ENCODE results near the gene ADRM1.
A peak's percentile ranks its signal among the peaks of the same experiment; 100 is the strongest.

The ADRM1 gene

DNA sequence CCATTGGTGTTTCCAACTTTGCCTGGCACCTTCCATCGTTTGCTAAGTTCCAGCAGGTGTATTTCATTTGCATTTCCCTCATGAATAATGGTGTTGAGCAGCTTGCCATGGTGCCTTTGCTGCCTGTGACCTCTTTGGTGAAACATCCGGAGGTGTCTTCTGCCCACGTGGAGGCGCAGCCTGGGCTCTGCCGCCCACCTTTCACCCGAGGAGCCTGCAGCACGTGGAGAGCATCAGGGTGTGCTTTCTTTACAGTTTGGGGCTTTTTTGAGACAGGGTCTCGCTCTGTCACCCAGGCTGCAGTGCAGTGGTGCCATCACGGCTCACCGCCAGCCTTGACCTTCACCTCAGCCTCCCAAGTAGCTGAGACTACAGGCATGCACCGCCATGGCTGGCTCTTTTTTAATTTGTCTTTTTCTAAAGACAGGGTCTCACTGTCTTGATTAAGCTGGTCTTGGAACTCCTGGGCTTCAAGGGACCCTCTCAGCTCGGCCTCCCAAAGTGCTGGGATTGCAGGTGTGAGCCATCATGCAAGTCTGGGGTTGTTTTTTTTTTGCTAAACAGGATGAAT, 3.0 kb upstream of the ADRM1 start:
- DNase-seq = no peak

DNA sequence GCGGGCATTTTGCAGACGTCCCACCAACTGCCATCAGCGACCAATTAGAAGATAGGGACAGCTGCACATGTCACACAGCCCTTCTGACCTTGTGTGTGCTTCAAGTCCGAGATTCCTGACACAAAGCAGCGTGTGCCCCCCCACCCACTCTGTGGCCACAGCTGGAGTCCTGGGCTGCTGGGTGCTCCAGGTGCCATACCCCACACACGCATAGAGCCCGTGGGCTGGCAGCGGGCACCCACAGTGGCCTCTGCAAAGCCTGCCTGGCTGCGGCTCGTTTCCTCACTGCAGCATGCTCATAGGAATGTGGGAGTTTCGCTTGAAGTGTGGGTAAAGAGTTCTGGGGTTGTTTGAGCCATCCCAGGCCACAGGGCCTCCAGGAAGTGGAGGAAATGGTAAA, 2.5 kb upstream of the ADRM1 start:
- DNase-seq = no peak

DNA sequence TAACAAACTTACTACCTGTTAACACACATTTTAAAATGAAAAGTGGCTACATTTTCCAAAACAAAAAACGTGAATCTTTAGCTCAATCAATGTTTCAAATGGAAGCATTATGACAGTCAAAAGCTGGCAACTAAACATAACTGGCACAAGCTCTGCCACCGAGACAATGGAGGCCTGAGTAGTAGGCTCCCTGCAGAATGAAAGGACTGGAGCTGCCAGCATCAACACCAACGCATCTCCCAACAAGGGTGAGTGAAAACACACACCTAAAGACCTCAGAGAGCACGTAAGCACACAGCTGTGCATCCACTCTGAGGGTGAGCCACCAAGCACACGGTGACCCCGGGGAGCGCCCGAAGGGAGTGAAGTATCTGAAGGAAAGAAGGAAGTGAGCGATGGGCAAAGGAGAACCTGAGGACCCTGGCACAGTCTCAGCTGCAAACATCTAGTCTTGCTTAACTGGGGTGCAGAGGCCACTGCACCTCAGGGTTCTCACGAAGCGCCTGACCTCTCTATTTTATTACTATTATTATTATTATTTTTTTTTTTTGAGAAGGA, 1.6 kb upstream of the ADRM1 start:
- no peak for DNase-seq

DNA sequence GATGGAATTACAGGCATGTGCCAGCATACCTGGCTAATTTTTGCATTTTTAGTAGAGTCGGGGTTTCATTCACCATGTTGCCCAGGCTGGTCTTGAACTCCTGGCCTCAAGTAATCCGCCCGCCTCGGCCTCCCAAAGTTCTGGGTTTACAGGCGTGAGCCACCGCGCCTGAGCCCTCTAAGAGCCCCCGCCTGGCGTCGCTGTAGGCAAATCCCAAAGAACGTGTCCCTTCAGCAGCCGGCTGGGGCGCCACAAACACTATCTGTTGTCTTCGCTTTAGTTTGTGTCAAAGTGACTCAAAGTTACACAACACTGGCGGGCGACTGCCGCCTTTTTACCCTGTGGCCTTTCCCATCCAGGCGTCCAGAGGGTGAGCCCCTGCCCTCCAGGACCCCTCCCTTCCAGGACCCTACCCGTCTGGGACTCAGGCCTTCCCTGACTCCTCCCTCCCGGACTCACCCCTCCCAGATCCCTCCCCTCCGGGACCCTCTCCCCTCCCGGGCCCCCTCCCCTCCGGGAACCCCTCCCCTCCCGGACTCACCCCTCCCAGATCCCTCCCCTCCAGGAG, 940 bp upstream of the ADRM1 start:
- peak; percentile 88 for DNase-seq

DNA sequence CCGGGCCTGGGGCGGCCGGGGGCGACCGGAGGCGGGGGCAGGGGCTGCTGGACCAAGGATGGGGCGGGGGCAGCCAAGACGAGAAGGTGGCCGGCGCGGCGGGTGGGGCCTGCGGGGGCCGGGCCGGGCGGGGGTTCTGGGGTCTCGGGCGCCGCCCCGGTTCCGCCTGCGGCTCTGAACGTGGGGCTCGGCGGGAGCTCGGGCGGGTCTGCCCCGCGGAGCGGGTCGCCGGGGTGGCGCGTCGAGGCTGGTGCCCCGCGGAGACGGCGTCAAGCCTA, 204 bp downstream of the ADRM1 start:
- DNase-seq = no peak

DNA sequence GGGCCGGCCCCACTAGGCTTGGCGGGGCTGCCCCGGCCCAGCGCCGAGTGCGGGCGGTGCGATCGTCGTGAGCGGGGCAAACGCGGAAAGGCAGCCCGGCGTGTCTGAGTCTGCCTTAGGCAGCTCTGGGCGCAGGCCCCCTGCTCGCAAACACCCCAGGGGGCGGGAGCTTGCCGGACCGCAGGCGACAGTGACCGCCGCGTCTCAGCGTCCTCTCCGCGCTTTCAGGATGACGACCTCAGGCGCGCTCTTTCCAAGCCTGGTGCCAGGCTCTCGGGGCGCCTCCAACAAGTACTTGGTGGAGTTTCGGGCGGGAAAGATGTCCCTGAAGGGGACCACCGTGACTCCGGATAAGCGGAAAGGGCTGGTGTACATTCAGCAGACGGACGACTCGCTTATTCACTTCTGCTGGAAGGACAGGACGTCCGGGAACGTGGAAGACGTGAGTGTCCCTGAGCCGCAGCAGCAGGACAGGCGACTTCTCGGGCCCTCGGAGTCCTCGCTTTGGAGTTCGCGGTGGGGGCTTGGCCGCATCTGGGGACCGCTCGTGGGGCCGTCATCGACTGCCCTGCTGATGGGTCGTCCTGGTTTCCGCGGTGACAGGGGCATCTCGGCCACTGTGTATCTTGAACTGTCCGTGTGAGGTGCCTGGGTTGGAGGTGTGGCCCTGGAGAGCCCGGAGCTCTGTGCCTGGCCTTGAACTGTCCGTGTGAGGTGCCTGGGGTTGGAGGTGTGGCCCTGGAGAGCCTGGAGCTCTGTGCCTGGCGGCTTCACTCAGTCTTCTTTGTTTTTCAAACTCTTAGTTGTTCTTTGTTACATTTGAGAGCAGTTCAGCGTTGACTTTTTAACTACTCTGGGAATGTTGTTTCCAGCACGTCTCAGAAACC, 786 bp downstream of the ADRM1 start:
- no peak for DNase-seq

DNA sequence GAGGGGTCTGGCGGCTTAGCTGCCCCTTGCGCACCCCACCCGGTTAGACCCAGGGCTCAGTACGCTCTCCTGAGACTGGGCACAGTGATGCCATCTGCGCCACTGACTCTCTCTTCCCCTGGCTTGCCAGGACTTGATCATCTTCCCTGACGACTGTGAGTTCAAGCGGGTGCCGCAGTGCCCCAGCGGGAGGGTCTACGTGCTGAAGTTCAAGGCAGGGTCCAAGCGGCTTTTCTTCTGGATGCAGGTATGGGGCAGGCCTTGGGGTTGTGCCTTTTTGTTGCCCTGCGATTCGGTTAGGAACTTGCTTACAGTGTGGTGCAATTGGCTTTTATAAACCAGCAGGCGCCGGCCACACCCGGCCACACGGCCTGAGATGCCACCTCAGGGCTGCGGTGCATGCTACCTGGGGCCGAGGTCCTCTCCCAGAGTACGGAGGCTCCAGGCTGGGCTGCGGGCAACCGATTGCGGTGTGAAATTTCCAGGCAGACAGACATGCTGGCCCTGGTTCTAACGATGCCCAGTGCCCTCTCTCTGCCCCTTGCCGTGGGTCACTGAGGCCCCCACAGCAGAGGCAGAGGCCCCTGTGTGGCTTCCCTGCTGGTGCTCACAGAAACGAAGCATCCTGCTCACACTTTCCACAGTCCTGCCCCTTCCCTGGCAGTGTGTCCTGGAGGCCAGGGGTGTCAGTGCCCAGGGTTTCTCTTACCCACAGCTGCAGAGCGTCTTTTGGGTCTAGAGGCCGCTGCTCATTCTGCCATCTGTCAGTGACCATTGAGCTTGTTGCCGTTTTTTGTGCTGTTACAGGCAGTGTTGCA, 1.7 kb downstream of the ADRM1 start:
- DNase-seq = no peak

DNA sequence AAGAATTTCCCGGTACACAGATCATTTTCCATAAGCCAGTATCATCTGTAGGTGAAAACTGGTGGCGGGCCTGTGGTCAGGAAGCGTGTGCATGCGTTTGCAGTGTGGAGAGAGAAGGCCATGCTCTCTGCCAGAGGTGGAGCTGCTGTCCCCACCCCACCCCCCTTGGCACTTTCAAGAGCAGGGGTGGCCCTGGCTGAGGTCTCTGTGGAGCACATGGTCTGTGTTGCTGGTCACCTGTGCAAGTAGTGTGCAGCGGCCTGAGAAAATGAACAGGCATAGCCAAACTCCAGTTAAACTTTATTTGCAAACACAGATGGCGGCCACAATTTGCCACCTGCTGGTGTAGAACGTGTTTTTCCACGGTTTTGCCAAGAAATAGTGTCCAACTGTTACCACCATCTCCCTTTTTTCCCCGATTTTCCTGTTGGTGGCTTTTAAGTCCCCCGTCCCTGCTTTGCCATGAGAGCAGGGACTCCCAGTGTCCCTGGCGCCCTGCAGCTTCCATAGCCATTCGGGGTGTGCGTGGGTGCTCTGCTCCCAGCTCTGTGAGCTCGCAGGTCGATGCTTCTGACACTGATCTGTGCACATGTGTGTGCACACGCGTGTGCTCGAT, 2.5 kb downstream of the ADRM1 start:
- DNase-seq = no peak

DNA sequence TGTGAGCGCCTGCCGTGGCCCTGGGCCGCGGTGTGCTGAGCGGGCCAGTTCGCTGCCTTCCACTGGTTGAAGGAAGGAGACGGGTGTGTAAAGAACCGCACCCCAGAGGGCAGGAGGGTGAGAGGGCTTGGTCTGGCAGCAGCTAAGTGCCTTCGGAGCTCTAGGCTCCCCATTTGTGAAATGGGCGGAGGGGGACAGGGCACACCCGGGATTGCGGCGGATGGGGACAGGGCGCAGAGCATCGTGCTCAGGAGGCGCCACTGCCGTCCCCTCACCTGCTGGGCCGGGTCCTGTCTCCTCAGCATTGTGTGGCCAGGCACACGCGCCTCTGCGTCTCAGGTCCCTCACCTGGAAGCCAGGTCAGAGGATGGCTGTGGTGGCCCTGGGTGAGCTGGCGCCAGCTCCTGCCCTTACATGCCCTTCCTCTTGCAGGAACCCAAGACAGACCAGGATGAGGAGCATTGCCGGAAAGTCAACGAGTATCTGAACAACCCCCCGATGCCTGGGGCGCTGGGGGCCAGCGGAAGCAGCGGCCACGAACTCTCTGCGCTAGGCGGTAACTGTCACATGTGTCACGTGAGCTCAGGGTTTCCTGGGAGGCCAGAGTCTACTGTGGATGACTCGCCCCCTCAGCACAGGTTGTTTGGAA, 3.1 kb downstream of the ADRM1 start:
- no peak for DNase-seq

DNA sequence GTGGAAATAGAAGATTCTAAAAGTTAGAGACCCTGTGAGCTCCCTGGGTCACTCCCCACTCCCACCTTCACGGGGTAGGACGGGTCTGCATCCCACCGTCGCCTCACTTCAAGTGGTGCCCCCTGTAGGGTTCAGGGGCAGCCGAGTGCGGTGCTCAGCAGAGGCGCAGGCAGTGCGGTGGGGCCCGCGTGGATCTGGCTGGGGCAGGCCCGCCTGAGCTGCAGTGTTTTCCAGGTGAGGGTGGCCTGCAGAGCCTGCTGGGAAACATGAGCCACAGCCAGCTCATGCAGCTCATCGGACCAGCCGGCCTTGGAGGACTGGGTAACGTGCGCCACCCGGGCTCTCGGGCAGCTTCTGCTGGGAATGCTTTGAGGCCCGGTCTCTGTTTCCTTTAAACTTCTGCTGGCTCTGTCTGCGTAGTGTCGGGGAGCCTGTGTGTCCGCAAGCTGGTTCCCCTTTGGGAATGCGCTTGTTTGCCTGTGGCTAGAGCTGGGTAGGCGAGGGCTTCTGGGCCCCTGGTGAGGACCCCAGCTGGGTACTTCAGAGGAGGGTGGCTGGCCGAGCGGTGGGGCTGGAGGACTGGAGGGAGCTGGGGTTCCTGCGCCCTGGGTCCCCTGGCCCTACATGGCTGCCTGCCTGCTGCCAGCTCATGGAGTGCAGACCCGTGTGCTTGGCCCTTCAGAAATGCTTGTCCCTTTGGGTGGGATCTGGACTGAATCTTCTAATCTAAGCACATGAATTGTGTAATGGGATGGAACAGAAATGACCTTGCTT, 3.8 kb downstream of the ADRM1 start:
- no peak for DNase-seq

DNA sequence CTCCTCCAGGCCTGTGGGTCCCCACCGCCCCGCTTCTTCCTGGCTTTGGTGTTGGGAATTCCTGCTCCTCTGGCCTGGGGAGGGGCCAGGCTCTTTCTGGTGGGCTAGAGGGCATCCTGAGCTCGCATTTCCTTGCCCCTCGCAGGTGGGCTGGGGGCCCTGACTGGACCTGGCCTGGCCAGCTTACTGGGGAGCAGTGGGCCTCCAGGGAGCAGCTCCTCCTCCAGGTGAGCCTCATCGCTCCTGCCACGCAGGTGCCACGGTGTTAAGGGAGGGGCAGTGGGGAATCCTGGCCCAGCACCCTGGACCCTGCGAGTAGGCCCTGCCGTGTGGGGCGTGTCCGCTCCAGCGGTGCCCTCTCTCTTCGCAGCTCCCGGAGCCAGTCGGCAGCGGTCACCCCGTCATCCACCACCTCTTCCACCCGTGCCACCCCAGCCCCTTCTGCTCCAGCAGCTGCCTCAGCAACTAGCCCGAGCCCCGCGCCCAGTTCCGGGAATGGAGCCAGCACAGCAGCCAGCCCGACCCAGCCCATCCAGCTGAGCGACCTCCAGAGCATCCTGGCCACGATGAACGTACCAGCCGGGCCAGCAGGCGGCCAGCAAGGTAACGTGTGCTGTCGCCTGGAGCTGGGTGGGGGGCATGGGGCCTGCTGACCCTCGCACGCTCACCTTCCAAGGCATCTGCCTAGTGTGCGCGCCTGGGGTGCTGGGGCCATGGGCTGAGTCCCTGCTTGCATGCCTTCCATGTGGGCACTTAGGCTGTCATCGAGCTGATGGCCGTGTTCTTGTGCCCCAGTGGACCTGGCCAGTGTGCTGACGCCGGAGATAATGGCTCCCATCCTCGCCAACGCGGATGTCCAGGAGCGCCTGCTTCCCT, 4.7 kb downstream of the ADRM1 start:
- no peak for DNase-seq

DNA sequence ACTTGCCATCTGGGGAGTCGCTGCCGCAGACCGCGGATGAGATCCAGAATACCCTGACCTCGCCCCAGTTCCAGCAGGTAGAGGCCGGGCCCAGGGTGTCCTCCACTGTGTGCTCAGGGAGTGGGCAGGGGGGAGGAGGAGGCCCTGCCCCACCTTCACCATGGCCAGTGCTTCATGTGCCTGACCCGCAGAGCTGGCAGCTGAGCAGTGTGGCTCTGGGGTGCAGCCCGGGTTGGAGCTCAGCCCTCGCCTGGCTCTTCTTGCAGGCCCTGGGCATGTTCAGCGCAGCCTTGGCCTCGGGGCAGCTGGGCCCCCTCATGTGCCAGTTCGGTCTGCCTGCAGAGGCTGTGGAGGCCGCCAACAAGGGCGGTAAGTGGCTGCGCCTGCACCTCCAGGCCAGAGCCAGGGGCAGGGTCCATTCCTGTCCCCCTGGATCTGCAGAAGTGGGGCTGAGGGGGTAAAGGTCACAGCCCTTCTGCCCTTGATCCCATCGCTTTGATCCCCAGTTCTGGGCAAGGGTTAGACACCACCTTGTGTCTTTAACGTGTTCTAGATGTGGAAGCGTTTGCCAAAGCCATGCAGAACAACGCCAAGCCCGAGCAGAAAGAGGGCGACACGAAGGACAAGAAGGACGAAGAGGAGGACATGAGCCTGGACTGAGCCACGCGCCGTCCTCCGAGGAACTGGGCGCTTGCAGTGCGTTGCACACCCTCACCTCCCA, 5.5 kb downstream of the ADRM1 start:
- no peak for DNase-seq

DNA sequence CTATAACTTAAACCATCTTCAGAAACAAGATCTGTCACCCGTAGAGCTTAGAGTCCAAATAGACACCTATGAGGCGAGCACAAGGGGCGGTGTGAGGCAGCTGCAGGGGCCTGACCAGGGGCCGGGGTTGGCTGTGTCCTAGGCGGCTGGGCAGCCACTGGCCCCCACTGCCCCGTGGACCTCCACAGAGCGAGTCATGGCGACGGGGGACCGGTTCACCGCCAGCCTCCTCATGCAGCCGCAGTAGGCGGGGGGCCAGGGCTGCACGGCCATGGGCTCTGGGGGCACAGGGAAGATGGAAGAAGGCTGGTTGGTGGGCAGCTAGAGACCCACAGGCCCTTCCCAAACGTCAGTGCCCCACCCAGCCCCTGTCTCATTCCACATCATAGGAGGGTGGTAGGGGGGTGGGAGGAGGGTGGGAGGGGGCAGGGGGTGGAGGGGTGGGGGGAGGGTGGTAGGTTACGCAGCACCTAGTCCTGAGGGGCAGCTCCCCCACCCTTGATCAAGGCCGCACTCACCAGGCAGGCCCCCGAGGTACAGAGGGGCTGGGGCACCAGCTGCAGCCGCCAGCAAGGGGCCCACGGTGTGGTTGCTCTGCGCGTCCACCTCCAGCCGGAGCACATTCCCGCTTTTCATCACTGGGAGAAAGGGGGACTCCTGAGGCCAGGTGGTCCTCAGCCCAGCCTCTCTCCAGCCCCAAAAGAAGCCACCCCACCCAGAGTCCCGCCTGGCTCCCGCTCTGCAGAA, 6.6 kb downstream of the ADRM1 start:
- DNase-seq = no peak

DNA sequence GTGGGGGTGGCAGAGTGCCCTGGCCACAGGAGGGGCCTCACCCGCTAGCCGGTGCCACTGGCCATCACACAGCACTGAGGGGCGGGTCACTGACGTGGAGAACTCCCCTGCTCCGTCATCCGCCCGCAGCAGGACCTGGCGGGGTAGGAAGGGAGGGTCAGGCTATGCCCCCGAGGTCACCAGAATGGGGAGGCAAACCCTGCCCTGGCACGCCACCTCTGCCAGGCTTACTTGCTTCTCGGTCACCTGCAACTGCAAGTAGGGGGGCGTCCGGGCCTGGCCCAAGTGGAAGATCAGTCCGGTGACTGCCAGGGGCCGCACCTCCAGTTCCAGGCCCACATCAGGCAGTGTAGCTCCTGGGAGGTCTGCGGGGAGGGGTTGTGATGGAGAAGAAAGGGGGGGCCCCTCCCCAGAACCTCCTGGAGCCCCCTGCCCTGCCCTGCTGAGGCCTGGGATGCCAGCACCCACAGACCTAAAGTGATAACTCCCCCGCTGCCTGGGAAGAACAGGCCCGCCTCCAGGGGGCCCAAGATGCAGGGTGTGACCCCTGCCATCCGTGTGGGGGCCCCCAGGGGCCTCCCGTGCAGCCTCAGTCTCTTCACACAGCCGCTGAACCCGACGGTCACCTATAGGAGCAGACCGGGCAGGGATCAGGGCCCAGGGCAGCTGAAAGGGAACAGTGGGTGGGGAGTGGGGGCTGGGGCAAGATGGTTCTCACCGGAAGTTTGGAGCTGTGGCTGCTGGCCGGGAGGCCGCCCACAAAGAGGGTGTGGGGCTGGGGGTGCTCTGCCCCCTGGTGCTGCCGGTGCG, 7.4 kb downstream of the ADRM1 start:
- DNase-seq = no peak

DNA sequence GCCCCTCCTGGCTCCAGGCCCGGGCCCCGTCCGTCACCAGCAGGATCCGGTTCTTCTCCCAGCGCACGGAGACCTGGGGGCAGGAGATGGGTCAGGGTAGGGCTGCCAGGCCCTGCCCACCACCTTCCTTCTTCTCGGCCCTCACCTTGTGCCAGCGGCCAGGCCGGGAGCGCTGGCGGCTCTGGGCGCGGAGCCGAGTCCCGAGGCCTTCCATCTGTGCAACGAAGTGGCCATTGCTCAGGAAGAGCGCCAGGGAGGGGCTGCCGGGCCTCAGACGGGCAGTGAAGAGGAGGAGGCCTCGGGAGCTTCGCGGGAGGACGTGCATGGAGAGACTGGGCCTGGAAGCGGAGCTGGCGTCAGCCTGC, 7.9 kb downstream of the ADRM1 start:
- no peak for DNase-seq

DNA sequence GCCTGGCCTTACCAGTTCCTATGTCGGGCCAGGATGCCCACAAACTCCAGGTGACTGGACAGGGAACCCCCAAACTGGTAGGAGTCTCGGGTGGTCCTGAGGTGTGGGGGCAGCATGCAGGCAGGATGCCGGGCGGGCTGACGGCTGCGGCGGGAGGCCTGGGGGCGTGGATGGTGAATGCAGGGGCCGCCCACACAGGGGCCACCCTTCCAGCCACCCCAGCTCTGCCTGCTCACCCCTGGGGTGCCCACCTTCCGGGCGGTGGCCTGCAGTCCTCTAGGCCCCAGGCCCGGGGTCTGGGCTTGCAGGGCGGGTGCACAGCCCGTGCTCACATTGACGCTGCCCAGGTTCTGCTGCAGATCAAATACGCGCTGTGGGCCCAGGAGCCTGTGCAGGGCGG, 8.4 kb downstream of the ADRM1 start:
- no peak for DNase-seq

DNA sequence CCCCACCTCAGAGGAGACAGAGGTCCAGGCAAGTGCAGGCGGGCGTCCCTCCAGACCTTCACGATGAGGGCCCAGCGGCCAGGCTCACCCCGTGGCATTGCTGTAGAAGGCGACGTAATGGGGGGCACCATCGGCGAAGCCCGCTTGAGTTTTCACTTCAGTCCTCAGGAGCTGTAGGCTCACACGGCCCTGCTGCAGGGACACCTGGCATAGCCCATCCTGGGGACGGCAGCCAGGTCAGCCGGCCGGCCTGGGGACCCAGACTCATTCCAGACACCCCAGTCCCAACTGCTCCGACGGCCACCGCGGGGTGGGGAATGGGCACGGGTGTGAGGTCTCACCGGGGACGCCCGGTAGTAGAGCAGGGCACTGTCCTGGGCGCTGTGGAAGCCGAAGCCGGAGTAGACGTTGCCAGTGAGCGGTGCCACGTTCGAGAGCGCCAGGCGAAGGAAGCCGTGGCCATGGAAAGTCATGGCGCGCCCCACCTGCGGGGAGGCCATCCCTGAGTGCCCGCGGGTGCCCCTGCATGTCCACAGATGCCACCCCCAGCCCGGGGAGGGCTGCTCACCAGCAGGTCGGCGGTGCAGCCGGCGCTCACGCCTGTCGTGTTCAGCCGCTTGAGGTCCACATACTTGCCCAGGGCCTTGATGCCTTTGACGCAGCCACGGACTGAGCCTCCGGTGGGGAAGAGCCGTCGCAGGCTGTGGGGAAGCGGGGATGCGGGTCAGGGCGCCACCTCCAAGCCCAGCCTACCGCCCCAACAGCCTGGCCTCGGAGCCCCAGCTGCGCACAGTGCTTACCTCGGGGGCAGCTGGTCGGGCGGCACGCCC, 9.2 kb downstream of the ADRM1 start:
- DNase-seq = no peak

DNA sequence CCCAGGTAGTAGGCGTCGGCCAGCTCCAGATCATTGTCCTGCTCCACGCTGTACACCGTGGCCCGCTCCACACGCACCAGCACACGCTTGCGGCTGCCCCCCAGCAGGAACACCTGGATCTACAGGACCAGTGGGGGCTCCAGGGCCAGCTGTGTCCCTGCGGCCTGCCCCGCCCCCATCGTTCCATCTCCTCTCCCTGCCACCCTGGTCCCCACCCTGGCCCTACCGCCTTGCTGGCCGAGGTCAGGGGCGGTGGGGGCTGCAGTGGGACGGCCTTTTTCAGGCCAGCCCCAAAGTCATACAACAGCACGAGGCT, 9.8 kb downstream of the ADRM1 start:
- no peak for DNase-seq
